Uterus (tissue), 2 donors: ENCODE measurements around the gene RIT2.

Experiments
- CTCF ChIP-seq, 4 experiments: fragments of 200-600 bp in 2 of 4; fragments of 450-650 bp in 2 of 4; sonication (generic) in 2 of 4; IDR thresholded peaks; one replicate each; pipeline ENCODE4 v1.5.1; 2016 to 2019; ENCODE audit warnings: antibody characterized with exemption in 4 of 4, mild to moderate bottlenecking in 2 of 4, moderate library complexity in 1 of 4
- POLR2A ChIP-seq, 2 donors: fragments of 450-650 bp; IDR thresholded peaks; one replicate each; pipeline ENCODE4 v1.6.1; 2016; ENCODE audit warnings: antibody characterized with exemption in 2 of 2, mild to moderate bottlenecking in 1 of 2, moderate library complexity in 1 of 2

- TF ChIP-seq CTCF (IDR thresholded peaks at IDR 0.05) (no peak), POLR2A (IDR thresholded peaks at IDR 0.05) (no peak)
Observed at GRCh38 chr18:43068781-43069180, 46.7 kb downstream of the RIT2 start.
